ENCODE results near the gene NKRF. TPM values are rescaled to one million over a fixed set of nuclear protein-coding genes. Genes with fewer than 3 reads are reported as not detected.

The NKRF gene
- total RNA-seq, 1 donor from 2014 or later = 13.6 TPM

GRCh38 chrX:119583431-119584059 lies 22.7 kb downstream of the NKRF start:
- H3K36me3 Mint-ChIP-seq (ENCODE audit: low read depth) = no peaks in the 10 kb centered on the region
- TF ChIP-seq, protein P1, sequence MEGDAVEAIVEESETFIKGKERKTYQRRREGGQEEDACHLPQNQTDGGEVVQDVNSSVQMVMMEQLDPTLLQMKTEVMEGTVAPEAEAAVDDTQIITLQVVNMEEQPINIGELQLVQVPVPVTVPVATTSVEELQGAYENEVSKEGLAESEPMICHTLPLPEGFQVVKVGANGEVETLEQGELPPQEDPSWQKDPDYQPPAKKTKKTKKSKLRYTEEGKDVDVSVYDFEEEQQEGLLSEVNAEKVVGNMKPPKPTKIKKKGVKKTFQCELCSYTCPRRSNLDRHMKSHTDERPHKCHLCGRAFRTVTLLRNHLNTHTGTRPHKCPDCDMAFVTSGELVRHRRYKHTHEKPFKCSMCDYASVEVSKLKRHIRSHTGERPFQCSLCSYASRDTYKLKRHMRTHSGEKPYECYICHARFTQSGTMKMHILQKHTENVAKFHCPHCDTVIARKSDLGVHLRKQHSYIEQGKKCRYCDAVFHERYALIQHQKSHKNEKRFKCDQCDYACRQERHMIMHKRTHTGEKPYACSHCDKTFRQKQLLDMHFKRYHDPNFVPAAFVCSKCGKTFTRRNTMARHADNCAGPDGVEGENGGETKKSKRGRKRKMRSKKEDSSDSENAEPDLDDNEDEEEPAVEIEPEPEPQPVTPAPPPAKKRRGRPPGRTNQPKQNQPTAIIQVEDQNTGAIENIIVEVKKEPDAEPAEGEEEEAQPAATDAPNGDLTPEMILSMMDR (conservative IDR thresholded peaks at IDR 0.05) = no peak
- H3K4me1 Mint-ChIP-seq = no peaks in the 10 kb centered on the region
- DNase-seq (ENCODE audit: low read depth, low spot score) = no peak
- H3K27ac Mint-ChIP-seq (ENCODE audit: unreplicated experiment) = no peak overlapping the region
- H3K27me3 Mint-ChIP-seq (ENCODE audit: low read depth) = no peaks in the 10 kb centered on the region
- no peaks in the 10 kb centered on the region for H3K9me3 Mint-ChIP-seq
- H3K4me3 Mint-ChIP-seq = no peak overlapping the region

DNA sequence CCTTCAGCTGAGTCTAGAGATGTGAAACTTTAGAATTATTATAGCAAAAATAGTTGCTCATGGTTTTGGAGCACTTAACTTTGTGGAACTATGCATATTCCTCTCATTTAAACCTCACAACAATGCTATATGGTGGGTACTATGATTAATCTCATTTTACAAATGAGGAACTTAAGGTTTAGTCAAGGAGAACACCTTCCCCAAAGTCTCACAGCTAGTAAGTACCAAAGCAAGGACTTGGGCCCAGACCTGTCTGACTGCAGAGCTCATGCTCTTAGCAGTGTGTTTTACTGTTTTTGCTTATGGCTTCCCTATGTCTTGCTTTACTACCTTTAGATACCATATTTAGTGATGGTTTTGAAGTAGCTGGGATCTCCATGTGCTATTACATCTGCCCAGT lies 26.8 kb downstream of the NKRF start:
- no peak for DNase-seq (ENCODE audit: low read depth, low spot score)
- H3K4me1 Mint-ChIP-seq = no peaks in the 10 kb centered on the region
- TF ChIP-seq, protein P1 (conservative IDR thresholded peaks at IDR 0.05) = no peak
- H3K27me3 Mint-ChIP-seq (ENCODE audit: low read depth) = no peaks in the 10 kb centered on the region
- H3K27ac Mint-ChIP-seq (ENCODE audit: unreplicated experiment) = no peak overlapping the region
- H3K4me3 Mint-ChIP-seq = no peak overlapping the region
- H3K9me3 Mint-ChIP-seq = no peaks in the 10 kb centered on the region
- no peaks in the 10 kb centered on the region for H3K36me3 Mint-ChIP-seq (ENCODE audit: low read depth)

DNA sequence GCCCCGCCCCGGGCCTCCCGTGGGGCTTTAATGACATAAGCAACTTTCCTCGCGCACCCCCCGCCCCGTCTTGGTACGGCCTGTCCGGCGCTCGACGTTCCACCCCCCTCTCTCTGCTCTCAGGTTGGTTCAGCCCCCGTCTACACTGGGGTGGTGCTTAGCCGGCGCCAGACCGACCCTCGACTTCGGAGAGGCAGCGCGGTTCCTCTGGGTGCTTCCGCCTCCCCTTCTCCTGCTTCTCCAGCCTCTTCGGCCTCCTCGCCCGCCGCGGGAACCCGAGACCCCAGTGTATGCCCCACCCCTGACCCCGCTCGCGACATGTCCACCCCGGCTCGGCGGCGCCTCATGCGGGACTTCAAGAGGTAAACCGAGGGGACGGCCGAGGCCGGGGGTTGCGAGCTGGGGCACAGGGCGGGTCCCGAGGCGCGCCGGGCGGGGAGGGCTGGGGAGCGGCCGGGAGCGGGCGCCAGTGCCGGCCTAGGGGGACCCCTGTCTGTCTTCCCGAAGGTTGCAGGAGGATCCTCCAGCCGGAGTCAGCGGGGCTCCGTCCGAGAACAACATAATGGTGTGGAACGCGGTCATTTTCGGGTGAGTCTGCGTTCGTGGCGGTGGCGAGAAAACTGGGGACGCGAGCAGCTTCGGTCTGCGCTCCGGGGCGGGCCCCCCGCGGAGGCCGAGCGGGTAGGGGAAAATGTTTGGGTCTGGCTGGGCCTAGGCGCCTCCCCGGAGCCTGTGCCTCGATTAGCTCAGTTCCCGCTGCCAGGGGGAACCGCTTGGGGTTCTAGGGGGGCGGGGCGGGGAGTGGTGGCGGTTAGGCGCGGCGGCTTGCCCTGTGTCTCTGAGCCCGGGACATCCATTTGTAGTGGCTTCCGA lies 31.6 kb downstream of the NKRF start, which contains the start of gene UBE2A:
Gene UBE2A (plus strand): TSS at position 170 of the 873 bp plus-strand sequence. CDS start 149 bp downstream, at position 319.
- Mint-ChIP-seq H3K27ac (ENCODE audit: unreplicated experiment) (peak within 1 kb of the TSS; percentile 93), H3K36me3 (ENCODE audit: low read depth) (peaks cover 2% of the 10 kb centered on the region), H3K4me1 (peaks cover 10% of the 10 kb centered on the region), H3K4me3 (peak within 1 kb of the TSS; percentile 91), H3K9me3 (no peaks in the 10 kb centered on the region), H3K27me3 (ENCODE audit: low read depth) (no peaks in the 10 kb centered on the region)
- DNase-seq (ENCODE audit: low read depth, low spot score) = peak; percentile 76
- TF ChIP-seq, protein P1 (conservative IDR thresholded peaks at IDR 0.05) = peak; percentile 32

- peaks cover 2% of the 10 kb centered on the region for H3K36me3 Mint-ChIP-seq (ENCODE audit: low read depth)
- H3K9me3 Mint-ChIP-seq = no peaks in the 10 kb centered on the region
- TF ChIP-seq, protein P1 (conservative IDR thresholded peaks at IDR 0.05) = no peak
- DNase-seq (ENCODE audit: low read depth, low spot score) = no peak
- H3K4me3 Mint-ChIP-seq = peak overlapping the region; percentile 91
- peak overlapping the region; percentile 93 for H3K27ac Mint-ChIP-seq (ENCODE audit: unreplicated experiment)
- peaks cover 10% of the 10 kb centered on the region for H3K4me1 Mint-ChIP-seq
- no peaks in the 10 kb centered on the region for H3K27me3 Mint-ChIP-seq (ENCODE audit: low read depth)
Measured at GRCh38 chrX:119573840-119574393, 32.3 kb downstream of the NKRF start.

- H3K4me3 Mint-ChIP-seq = peak overlapping the region; percentile 91
- no peak overlapping the region for H3K27ac Mint-ChIP-seq (ENCODE audit: unreplicated experiment)
- no peaks in the 10 kb centered on the region for H3K27me3 Mint-ChIP-seq (ENCODE audit: low read depth)
- no peak for DNase-seq (ENCODE audit: low read depth, low spot score)
- TF ChIP-seq, protein P1 (conservative IDR thresholded peaks at IDR 0.05) = no peak
- H3K9me3 Mint-ChIP-seq = no peaks in the 10 kb centered on the region
- peaks cover 10% of the 10 kb centered on the region for H3K4me1 Mint-ChIP-seq
- H3K36me3 Mint-ChIP-seq (ENCODE audit: low read depth) = peaks cover 2% of the 10 kb centered on the region
Measured at GRCh38 chrX:119573222-119573621, 33.0 kb downstream of the NKRF start.

All from neural crest cell (in vitro differentiated cells).